ENCODE measurements around the gene NUP43. TPM values are rescaled to one million over a fixed set of nuclear protein-coding genes. Genes with fewer than 3 reads are reported as not detected.
"Not testable (repeated sequence)": the region's sequence is repeated elsewhere in the genome, so short reads cannot be mapped to it uniquely, and the experiment has no call there.

NUP43 gene
- total RNA-seq, 1 donor from 2014 or later: 29.9 TPM

- no peak for DNase-seq (ENCODE audit: low spot score)
These were observed 48.2 kb downstream of the NUP43 start for GRCh38 chr6:149698175-149698574.

DNA sequence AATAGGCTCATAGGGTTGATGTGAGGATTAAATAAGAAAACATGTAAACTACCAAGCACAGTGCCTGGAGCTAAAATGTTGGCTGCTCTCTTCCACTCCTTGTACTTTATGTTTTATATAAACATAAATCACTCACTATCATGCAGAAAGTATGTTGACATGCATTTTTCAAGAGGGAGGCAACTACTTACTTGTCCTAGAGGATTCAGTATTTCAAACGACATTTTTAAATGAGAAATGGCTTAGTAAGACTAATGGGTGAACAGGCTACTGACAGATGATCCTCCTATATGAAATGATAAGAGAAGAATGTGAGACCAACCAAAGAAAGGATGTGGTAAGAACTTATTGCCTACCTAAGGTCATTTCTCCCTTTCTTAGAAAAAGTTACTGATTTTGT lies 49.4 kb downstream of the NUP43 start:
- DNase-seq (ENCODE audit: low spot score): no peak

DNA sequence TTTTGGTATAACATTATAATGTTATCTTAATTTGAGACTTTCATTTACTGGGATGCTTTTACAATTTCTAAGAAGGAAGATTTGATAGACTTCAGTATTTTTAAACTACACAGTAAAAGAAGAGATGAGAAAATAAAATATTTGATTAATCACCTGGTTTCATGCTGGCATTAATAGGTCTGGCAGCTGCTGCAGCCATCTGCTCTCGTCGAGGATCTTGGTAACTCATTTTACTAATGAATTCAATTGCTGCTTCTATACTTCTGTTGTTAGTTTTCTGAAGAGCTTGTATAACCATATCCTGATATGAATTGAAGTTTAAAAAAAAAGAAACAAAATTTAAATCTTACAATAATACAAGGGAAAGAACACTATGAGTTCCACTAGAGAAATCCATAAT lies 51.4 kb downstream of the NUP43 start:
- no peak for DNase-seq (ENCODE audit: low spot score)

- no peak for DNase-seq (ENCODE audit: low spot score)
These were observed 55.1 kb downstream of the NUP43 start for GRCh38 chr6:149691201-149691600.

GRCh38 chr6:149686230-149686629 lies 60.1 kb downstream of the NUP43 start:
- no peak for DNase-seq (ENCODE audit: low spot score)

DNA sequence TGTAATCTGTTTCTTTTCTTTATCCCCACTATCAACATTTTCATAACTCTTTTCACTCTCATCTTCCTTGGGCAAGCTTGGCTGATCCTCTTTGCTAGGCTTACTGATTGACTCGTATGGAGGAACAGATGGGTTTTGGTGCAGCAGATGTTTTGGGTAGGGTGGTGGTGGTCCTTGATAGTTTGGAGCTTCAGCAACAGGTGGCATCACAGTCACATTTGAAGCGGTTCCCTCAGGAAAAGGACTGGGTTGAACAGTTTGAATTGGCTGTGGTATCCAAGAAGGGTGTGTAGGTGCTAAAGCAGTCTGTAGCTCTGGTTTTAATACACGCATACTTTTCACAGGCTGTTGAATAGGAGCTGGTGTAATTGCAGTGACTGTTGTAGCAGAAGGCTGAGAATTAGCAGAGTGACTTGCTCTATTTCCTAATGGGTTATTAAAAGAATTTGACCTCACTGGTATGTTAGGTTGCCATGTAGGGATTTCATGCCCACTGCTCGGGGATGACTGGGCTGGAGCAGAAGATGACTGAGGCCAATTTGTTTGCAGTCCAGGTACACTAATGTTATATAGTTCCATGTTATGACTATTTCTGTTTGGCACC lies 63.0 kb downstream of the NUP43 start:
- no peak for DNase-seq (ENCODE audit: low spot score)

- not testable (repeated sequence) for DNase-seq (ENCODE audit: low spot score)
These were observed 64.5 kb downstream of the NUP43 start for GRCh38 chr6:149681845-149682244.

DNA sequence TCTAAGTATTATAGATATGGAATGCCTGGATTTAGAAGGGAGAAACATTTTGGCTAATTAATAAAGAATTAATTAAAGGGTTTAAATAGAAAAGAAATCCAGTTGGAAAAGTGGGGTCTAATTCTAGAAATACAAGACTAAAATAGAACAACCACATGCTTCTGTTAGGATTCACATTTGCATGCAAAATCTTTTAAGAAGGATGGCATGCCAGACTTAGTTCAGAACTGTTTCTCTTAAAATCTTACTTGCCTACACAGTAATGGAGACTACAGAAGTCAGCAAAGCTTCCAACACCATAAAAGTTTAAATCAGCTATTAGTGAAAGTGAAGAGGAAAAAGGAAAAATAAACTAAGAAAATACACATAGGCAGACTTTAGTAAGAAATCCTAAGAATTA lies 65.1 kb downstream of the NUP43 start:
- no peak for DNase-seq (ENCODE audit: low spot score)

DNA sequence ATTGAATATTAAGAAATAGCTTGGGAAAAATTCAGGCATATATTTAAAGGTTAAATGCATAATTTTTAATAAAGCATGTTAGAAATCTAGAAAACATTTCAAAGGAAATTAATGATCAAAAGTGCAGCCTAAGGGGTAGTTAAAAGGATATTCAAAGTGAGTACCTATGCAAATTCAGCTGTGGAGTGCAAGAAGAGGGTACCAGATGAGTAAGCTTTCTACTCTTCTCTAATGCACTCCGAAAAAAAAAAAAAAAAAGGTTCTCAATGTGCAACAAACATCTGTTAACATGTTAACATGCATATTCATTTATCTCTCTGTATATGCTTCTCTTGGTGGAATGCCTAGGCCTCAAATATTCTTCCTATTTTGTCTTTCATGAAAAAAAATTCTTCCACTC lies 65.8 kb downstream of the NUP43 start:
- DNase-seq (ENCODE audit: low spot score): no peak

Other genes with a start within 250 kb of the NUP43 start
- 23.0 TPM for gene PPIL4, start 200.5 kb downstream of the NUP43 start, total RNA-seq
- gene GINM1, start 180.2 kb downstream of the NUP43 start, total RNA-seq: 53.5 TPM
- 16.5 TPM for gene KATNA1, start 97.8 kb downstream of the NUP43 start, total RNA-seq
- gene LATS1, start 28.4 kb downstream of the NUP43 start, total RNA-seq: 25.7 TPM
- gene PCMT1, start 3.2 kb upstream of the NUP43 start, total RNA-seq: 78.7 TPM
- gene LRP11, start 117.8 kb upstream of the NUP43 start, total RNA-seq: 24.2 TPM
- gene RAET1E, start 151.6 kb upstream of the NUP43 start, total RNA-seq: 0.29 TPM
- gene RAET1G, start 176.6 kb upstream of the NUP43 start, total RNA-seq: 0.51 TPM
- gene ULBP2, start 195.5 kb upstream of the NUP43 start, total RNA-seq: 0.96 TPM
- gene ULBP1, start 217.4 kb upstream of the NUP43 start, total RNA-seq: 0.19 TPM

All from mesenteric fat pad (tissue), 1 donor.